ENCODE results near the gene CNNM2.
"Not testable (repeated sequence)": the region's sequence is repeated elsewhere in the genome, so short reads cannot be mapped to it uniquely, and the experiment has no call there.

GRCh38 chr10:102928442-102928841, 10.3 kb downstream of the CNNM2 start:
- TF ChIP-seq, protein P1, sequence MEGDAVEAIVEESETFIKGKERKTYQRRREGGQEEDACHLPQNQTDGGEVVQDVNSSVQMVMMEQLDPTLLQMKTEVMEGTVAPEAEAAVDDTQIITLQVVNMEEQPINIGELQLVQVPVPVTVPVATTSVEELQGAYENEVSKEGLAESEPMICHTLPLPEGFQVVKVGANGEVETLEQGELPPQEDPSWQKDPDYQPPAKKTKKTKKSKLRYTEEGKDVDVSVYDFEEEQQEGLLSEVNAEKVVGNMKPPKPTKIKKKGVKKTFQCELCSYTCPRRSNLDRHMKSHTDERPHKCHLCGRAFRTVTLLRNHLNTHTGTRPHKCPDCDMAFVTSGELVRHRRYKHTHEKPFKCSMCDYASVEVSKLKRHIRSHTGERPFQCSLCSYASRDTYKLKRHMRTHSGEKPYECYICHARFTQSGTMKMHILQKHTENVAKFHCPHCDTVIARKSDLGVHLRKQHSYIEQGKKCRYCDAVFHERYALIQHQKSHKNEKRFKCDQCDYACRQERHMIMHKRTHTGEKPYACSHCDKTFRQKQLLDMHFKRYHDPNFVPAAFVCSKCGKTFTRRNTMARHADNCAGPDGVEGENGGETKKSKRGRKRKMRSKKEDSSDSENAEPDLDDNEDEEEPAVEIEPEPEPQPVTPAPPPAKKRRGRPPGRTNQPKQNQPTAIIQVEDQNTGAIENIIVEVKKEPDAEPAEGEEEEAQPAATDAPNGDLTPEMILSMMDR (IDR thresholded peaks at IDR 0.05; ENCODE audit: low read depth, low read length, poor library complexity, severe bottlenecking) = not testable (repeated sequence)
- not testable (repeated sequence) for TF ChIP-seq EZH2phosphoT487 (IDR thresholded peaks at IDR 0.05; ENCODE audit: borderline replicate concordance, low read length)
